ENCODE measurements around the gene CYBC1.

GRCh38 chr17:82399041-82399441, 51.5 kb downstream of the CYBC1 start:
- no peak for TF ChIP-seq LEF1 (IDR thresholded peaks at IDR 0.05; ENCODE audit: borderline replicate concordance)
- no peak for TF ChIP-seq TARDBP (IDR thresholded peaks at IDR 0.05)
- no peak for TF ChIP-seq NFRKB (IDR thresholded peaks at IDR 0.05)
- no peak for TF ChIP-seq PKNOX1 (IDR thresholded peaks at IDR 0.05)
- TF ChIP-seq ARNT (IDR thresholded peaks at IDR 0.05): no peak
- no peak for TF ChIP-seq BHLHE40 (IDR thresholded peaks at IDR 0.05; ENCODE audit: borderline replicate concordance)
- no peak for TF ChIP-seq FOXA1 (IDR thresholded peaks at IDR 0.05)
- no peak for TF ChIP-seq ZNF384 (IDR thresholded peaks at IDR 0.05)

Measured in HEK293T (cell line).